HL-60 (cell line): ENCODE measurements around the gene GFAP.

Source experiments
- CTCF ChIP-seq: IDR thresholded peaks from one replicate; pipeline ENCODE4 v1.5.1; 2011; ENCODE audit warnings: low read length, control low read depth, inconsistent platforms; ENCODE audit not compliant: insufficient read depth
- GABPA ChIP-seq: IDR thresholded peaks from 2 replicates; pipeline ENCODE4 v1.6.1; 2012; ENCODE audit warnings: low read depth
- POLR2AphosphoS5 ChIP-seq: IDR thresholded peaks from 2 replicates; pipeline ENCODE4 v1.6.1; 2012; ENCODE audit warnings: low read depth
- SPI1 ChIP-seq: IDR thresholded peaks from 2 replicates; pipeline ENCODE4 v1.6.1; 2012; ENCODE audit warnings: low read depth, mild to moderate bottlenecking, borderline replicate concordance

DNA sequence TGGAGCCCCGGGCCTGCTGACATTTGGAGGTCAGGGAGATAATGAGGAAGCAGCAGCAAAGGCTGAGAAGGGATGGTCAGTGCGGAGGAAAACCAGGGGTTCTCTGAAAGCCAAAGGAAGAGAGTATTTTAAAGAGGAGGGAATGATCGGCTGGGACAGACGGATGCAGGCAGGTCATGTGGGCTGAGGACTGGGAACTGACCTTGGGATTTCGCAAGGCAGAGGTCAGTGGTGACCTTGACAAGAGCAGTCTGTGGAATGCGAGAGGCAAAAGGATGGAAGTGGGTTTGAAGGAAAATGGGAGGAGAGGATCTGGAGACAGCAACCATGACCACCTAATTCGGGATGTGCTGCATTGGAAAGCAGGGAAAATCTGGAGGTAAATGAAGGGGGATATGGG, 26.3 kb downstream of the GFAP start:
- TF ChIP-seq CTCF, result no peak
- TF ChIP-seq SPI1, result no peak
- no peak for TF ChIP-seq GABPA
- no peak for TF ChIP-seq POLR2AphosphoS5
